Activated CD8-positive, alpha-beta T cell treated with anti-CD3 and anti-CD28 coated beads, Interleukin-2, amount 10 ng/mL, durations not matched to agents 7 days and 5 days (primary cell): ENCODE measurements around the gene ERCC4. TPM values are rescaled to one million over a fixed set of nuclear protein-coding genes. Genes with fewer than 3 reads are reported as not detected.

Source experiments
- ATAC-seq: fragments of 150-1000 bp; cut with Tn5 transposase; one replicate; pipeline ENCODE4 v1.10.0; 2021; ENCODE audit warnings: moderate library complexity
- CTCF ChIA-PET: fragments of 350-600 bp; sonication (Branson Sonifier 250); formaldehyde crosslinking; loops from one replicate; lab custom pipeline; 2021; ENCODE audit warnings: antibody characterized with exemption; lab: Charles Lee
- POLR2A ChIA-PET: fragments of 350-600 bp; sonication (Branson Sonifier 250); formaldehyde crosslinking; loops from one replicate; lab custom pipeline; 2021; ENCODE audit warnings: antibody characterized with exemption; lab: Charles Lee
- DNase-seq: peaks from one replicate; pipeline ENCODE4 v3.0.0-alpha.2; 2020
- H3K27ac Mint-ChIP-seq: one replicate; pipeline ENCODE4 v1.8.0; 2021; ENCODE audit warnings: mild to moderate bottlenecking, mixed read lengths
- H3K27me3 Mint-ChIP-seq: one replicate; pipeline ENCODE4 v1.8.0; 2021; ENCODE audit warnings: low read depth, mixed read lengths
- H3K36me3 Mint-ChIP-seq: one replicate; pipeline ENCODE4 v1.8.0; 2021; ENCODE audit warnings: low read depth, mixed read lengths
- H3K4me1 Mint-ChIP-seq: one replicate; pipeline ENCODE4 v1.8.0; 2021; ENCODE audit warnings: low read depth, mixed read lengths
- H3K4me3 Mint-ChIP-seq: one replicate; pipeline ENCODE4 v1.8.0; 2021; ENCODE audit warnings: mild to moderate bottlenecking, mixed read lengths
- H3K9me3 Mint-ChIP-seq: one replicate; pipeline ENCODE4 v1.8.0; 2022; ENCODE audit warnings: mixed read lengths; ENCODE audit not compliant: insufficient read depth
- total RNA-seq, 2 experiments: library from RNA; stranded (reverse); gene quantifications; one replicate each; pipeline ENCODE4 v1.2.3, GENCODE V29; 2021

ERCC4 gene
- total RNA-seq, 2 experiments from 2014 or later: 8.9 to 12.8 TPM

GRCh38 chr16:13931845-13932244 is 11.9 kb downstream of the ERCC4 start:
- CTCF ChIA-PET: interaction anchor here (1.9 kb wide), 1 partner anchor 12 kb away, joined by 5 read pairs; the partner anchor contains the start of gene ERCC4
- H3K4me1 Mint-ChIP-seq: peaks cover 10% of the 10 kb centered on the region
- DNase-seq (no peak), ATAC-seq (no peak)
- H3K27me3 Mint-ChIP-seq: no peaks in the 10 kb centered on the region
- H3K27ac Mint-ChIP-seq: no peak overlapping the region
- POLR2A ChIA-PET: no interaction called here
- H3K4me3 Mint-ChIP-seq: no peak overlapping the region
- no peaks in the 10 kb centered on the region for H3K9me3 Mint-ChIP-seq
- peaks cover 29% of the 10 kb centered on the region for H3K36me3 Mint-ChIP-seq

GRCh38 chr16:13935408-13935807 is 15.5 kb downstream of the ERCC4 start:
- H3K36me3 Mint-ChIP-seq: peaks cover 40% of the 10 kb centered on the region
- H3K4me1 Mint-ChIP-seq: peaks cover 10% of the 10 kb centered on the region
- no peak overlapping the region for H3K4me3 Mint-ChIP-seq
- no peak overlapping the region for H3K27ac Mint-ChIP-seq
- POLR2A ChIA-PET: no interaction called here
- DNase-seq: no peak
- CTCF ChIA-PET: interaction anchor here (1.1 to 5.0 kb wide), 5 partner anchors 8 to 350 kb away, joined by 3 to 39 read pairs (median 4); partner anchors contain the start of gene ERCC4
- no peaks in the 10 kb centered on the region for H3K27me3 Mint-ChIP-seq
- no peak for ATAC-seq
- no peaks in the 10 kb centered on the region for H3K9me3 Mint-ChIP-seq

GRCh38 chr16:13936155-13936554 is 16.2 kb downstream of the ERCC4 start:
- CTCF ChIA-PET: interaction anchor here (1.1 to 5.0 kb wide), 6 partner anchors 9 to 349 kb away, joined by 3 to 39 read pairs (median 4); partner anchors contain the start of gene ERCC4
- DNase-seq (no peak), ATAC-seq (no peak)
- no peaks in the 10 kb centered on the region for H3K9me3 Mint-ChIP-seq
- H3K27me3 Mint-ChIP-seq: no peaks in the 10 kb centered on the region
- peaks cover 40% of the 10 kb centered on the region for H3K36me3 Mint-ChIP-seq
- H3K27ac Mint-ChIP-seq: no peak overlapping the region
- no peak overlapping the region for H3K4me3 Mint-ChIP-seq
- POLR2A ChIA-PET: interaction anchor here (0.6 kb wide), 1 partner anchor 22 kb away, joined by 3 read pairs; no protein-coding TSS in a partner anchor
- H3K4me1 Mint-ChIP-seq: peaks cover 10% of the 10 kb centered on the region

GRCh38 chr16:13936596-13937081 is 16.7 kb downstream of the ERCC4 start:
- POLR2A ChIA-PET: interaction anchor here (0.6 kb wide), 1 partner anchor 22 kb away, joined by 3 read pairs; no protein-coding TSS in a partner anchor
- no peak for DNase-seq

GRCh38 chr16:13937411-13937810 is 17.5 kb downstream of the ERCC4 start:
- peaks cover 3% of the 10 kb centered on the region for H3K4me1 Mint-ChIP-seq
- CTCF ChIA-PET: interaction anchor here (1.2 to 5.0 kb wide), 2 partner anchors 14 to 18 kb away, joined by 5 to 39 read pairs; partner anchors contain the start of gene ERCC4
- no peaks in the 10 kb centered on the region for H3K27me3 Mint-ChIP-seq
- DNase-seq (no peak), ATAC-seq (no peak)
- no peak overlapping the region for H3K4me3 Mint-ChIP-seq
- peaks cover 36% of the 10 kb centered on the region for H3K36me3 Mint-ChIP-seq
- H3K9me3 Mint-ChIP-seq: no peaks in the 10 kb centered on the region
- POLR2A ChIA-PET: no interaction called here
- H3K27ac Mint-ChIP-seq: no peak overlapping the region

More at GRCh38 chr16:13936596-13937081, 16.7 kb downstream of the ERCC4 start:
- no peak for ATAC-seq
- Mint-ChIP-seq H3K4me1 (peaks cover 10% of the 10 kb centered on the region), H3K36me3 (peaks cover 40% of the 10 kb centered on the region), H3K27ac (no peak overlapping the region), H3K9me3 (no peaks in the 10 kb centered on the region), H3K4me3 (no peak overlapping the region), H3K27me3 (no peaks in the 10 kb centered on the region)
- CTCF ChIA-PET: interaction anchor here (1.1 to 5.0 kb wide), 6 partner anchors 10 to 349 kb away, joined by 3 to 39 read pairs (median 4); partner anchors contain the start of gene ERCC4

- DNase-seq (no peak), ATAC-seq (no peak)
- peaks cover 36% of the 10 kb centered on the region for H3K36me3 Mint-ChIP-seq
- H3K9me3 Mint-ChIP-seq: no peaks in the 10 kb centered on the region
- H3K27ac Mint-ChIP-seq: no peak overlapping the region
- POLR2A ChIA-PET: no interaction called here
- CTCF ChIA-PET: no interaction called here
- peaks cover 3% of the 10 kb centered on the region for H3K4me1 Mint-ChIP-seq
- no peaks in the 10 kb centered on the region for H3K27me3 Mint-ChIP-seq
- H3K4me3 Mint-ChIP-seq: no peak overlapping the region
These were observed 18.5 kb downstream of the ERCC4 start for GRCh38 chr16:13938480-13938879.

GRCh38 chr16:13939821-13940220 is 19.9 kb downstream of the ERCC4 start:
- CTCF ChIA-PET: interaction anchor here (1.2 kb wide), 1 partner anchor 9 kb away, joined by 5 read pairs; no protein-coding TSS in a partner anchor
- POLR2A ChIA-PET: no interaction called here
- H3K4me1 Mint-ChIP-seq: peaks cover 3% of the 10 kb centered on the region
- DNase-seq (no peak), ATAC-seq (no peak)
- no peaks in the 10 kb centered on the region for H3K9me3 Mint-ChIP-seq
- no peak overlapping the region for H3K4me3 Mint-ChIP-seq
- no peaks in the 10 kb centered on the region for H3K27me3 Mint-ChIP-seq
- H3K27ac Mint-ChIP-seq: no peak overlapping the region
- peaks cover 32% of the 10 kb centered on the region for H3K36me3 Mint-ChIP-seq

GRCh38 chr16:13940397-13940933 is 20.5 kb downstream of the ERCC4 start:
- no peaks in the 10 kb centered on the region for H3K9me3 Mint-ChIP-seq
- no peak for ATAC-seq
- DNase-seq: no peak
- ChIA-PET CTCF (interaction anchor here (1.6 kb wide), 1 partner anchor 17 kb away, joined by 4 read pairs; no protein-coding TSS in a partner anchor), POLR2A (no interaction called here)
- no peak overlapping the region for H3K4me3 Mint-ChIP-seq
- H3K27ac Mint-ChIP-seq: no peak overlapping the region
- H3K36me3 Mint-ChIP-seq: peaks cover 26% of the 10 kb centered on the region
- H3K4me1 Mint-ChIP-seq: peaks cover 3% of the 10 kb centered on the region
- no peaks in the 10 kb centered on the region for H3K27me3 Mint-ChIP-seq

GRCh38 chr16:13944816-13945215 is 24.9 kb downstream of the ERCC4 start:
- Mint-ChIP-seq H3K4me1 (no peaks in the 10 kb centered on the region), H3K36me3 (peaks cover 17% of the 10 kb centered on the region)

GRCh38 chr16:13945744-13946485 is 26.0 kb downstream of the ERCC4 start:
- Mint-ChIP-seq H3K27me3 (no peaks in the 10 kb centered on the region), H3K4me1 (no peaks in the 10 kb centered on the region), H3K27ac (no peak overlapping the region), H3K36me3 (peaks cover 17% of the 10 kb centered on the region), H3K9me3 (no peaks in the 10 kb centered on the region), H3K4me3 (no peak overlapping the region)
- POLR2A ChIA-PET: no interaction called here
- CTCF ChIA-PET: interaction anchor here (1.8 kb wide), 1 partner anchor 26 kb away, joined by 8 read pairs; the partner anchor contains the start of gene ERCC4
- DNase-seq (no peak), ATAC-seq (no peak)

More at GRCh38 chr16:13944816-13945215, 24.9 kb downstream of the ERCC4 start:
- ChIA-PET CTCF (interaction anchor here (1.8 kb wide), 1 partner anchor 25 kb away, joined by 8 read pairs; the partner anchor contains the start of gene ERCC4), POLR2A (no interaction called here)
- Mint-ChIP-seq H3K9me3 (no peaks in the 10 kb centered on the region), H3K4me3 (no peak overlapping the region), H3K27me3 (no peaks in the 10 kb centered on the region), H3K27ac (no peak overlapping the region)
- DNase-seq (no peak), ATAC-seq (no peak)

GRCh38 chr16:13948086-13948485 is 28.1 kb downstream of the ERCC4 start:
- DNase-seq: no peak
- H3K27me3 Mint-ChIP-seq: no peaks in the 10 kb centered on the region
- H3K9me3 Mint-ChIP-seq: no peaks in the 10 kb centered on the region
- peaks cover 17% of the 10 kb centered on the region for H3K36me3 Mint-ChIP-seq
- H3K4me3 Mint-ChIP-seq: no peak overlapping the region
- no peak overlapping the region for H3K27ac Mint-ChIP-seq
- CTCF ChIA-PET: no interaction called here
- POLR2A ChIA-PET: no interaction called here
- no peak for ATAC-seq
- no peaks in the 10 kb centered on the region for H3K4me1 Mint-ChIP-seq
